Prostate gland (tissue), 2 donors: ENCODE data around the gene FNDC10. TPM values are rescaled to one million over a fixed set of nuclear protein-coding genes. Genes with fewer than 3 reads are reported as not detected.

Experiments
- DNase-seq: peaks from one replicate; pipeline ENCODE4 v3.0.0-alpha.2; 2019; ENCODE audit warnings: low spot score
- H3K27ac ChIP-seq, 2 donors: fragments of 200-600 bp; sonication (generic); 2 replicates each; pipeline ENCODE4 v1.5.1; 2017 to 2019
- H3K27me3 ChIP-seq: fragments of 200-600 bp; sonication (generic); replicated peaks from 2 replicates; pipeline ENCODE4 v1.5.1; 2019; ENCODE audit not compliant: insufficient read depth
- H3K36me3 ChIP-seq, 2 donors: fragments of 200-600 bp; sonication (generic); 1 replicate in 1 of 2; 2 replicates in 1 of 2; pipeline versions ENCODE4 v1.5.1 to v1.8.1; 2017 to 2019
- H3K4me1 ChIP-seq: fragments of 200-600 bp; sonication (generic); replicated peaks from 2 replicates; pipeline ENCODE4 v1.5.1; 2019
- H3K4me3 ChIP-seq, 2 donors: fragments of 200-600 bp; sonication (generic); 2 replicates each; pipeline ENCODE4 v1.5.1; 2017 to 2019
- H3K9me3 ChIP-seq: fragments of 200-600 bp; sonication (generic); 2 replicates; pipeline ENCODE4 v1.5.1; 2017
- POLR2A ChIP-seq: fragments of 450-650 bp; IDR thresholded peaks from one replicate; pipeline ENCODE4 v1.6.1; 2016; ENCODE audit warnings: antibody characterized with exemption, mild to moderate bottlenecking
- POLR2AphosphoS5 ChIP-seq: sonication (generic); formaldehyde crosslinking; IDR thresholded peaks from one replicate; pipeline ENCODE4 v1.6.1; 2017; ENCODE audit warnings: antibody characterized with exemption
- WGBS: methylation state at CpG from one replicate; pipeline ENCODE4 v1.1.5; 2018; 5-methylcytosine and 5-hydroxymethylcytosine counted together
- intact Hi-C: fragments of 100-400 bp; cut with DNase I; formaldehyde crosslinking; loops from one replicate; pipeline ENCODE4 v1.14.2; 2022
- total RNA-seq, 2 donors: library from RNA; depleted of rRNA; stranded (reverse); fragments of >200 nt; gene quantifications; one replicate each; pipeline ENCODE4 v1.1.0, GENCODE V29; 2016
- TF ChIP-seq, protein P1 (sequence below), 4 experiments: fragments of 200-600 bp in 2 of 4; fragments of 450-650 bp in 2 of 4; sonication (generic) in 2 of 4; IDR thresholded peaks; 1 replicate in 3 of 4; 2 replicates in 1 of 4; pipeline ENCODE4 v1.5.1; 2016 to 2019; ENCODE audit warnings: antibody characterized with exemption in 4 of 4, mild to moderate bottlenecking in 2 of 4, moderate library complexity in 2 of 4

Gene FNDC10
- total RNA-seq, 2 donors from 2014 or later = 3.5 to 33.3 TPM

DNA sequence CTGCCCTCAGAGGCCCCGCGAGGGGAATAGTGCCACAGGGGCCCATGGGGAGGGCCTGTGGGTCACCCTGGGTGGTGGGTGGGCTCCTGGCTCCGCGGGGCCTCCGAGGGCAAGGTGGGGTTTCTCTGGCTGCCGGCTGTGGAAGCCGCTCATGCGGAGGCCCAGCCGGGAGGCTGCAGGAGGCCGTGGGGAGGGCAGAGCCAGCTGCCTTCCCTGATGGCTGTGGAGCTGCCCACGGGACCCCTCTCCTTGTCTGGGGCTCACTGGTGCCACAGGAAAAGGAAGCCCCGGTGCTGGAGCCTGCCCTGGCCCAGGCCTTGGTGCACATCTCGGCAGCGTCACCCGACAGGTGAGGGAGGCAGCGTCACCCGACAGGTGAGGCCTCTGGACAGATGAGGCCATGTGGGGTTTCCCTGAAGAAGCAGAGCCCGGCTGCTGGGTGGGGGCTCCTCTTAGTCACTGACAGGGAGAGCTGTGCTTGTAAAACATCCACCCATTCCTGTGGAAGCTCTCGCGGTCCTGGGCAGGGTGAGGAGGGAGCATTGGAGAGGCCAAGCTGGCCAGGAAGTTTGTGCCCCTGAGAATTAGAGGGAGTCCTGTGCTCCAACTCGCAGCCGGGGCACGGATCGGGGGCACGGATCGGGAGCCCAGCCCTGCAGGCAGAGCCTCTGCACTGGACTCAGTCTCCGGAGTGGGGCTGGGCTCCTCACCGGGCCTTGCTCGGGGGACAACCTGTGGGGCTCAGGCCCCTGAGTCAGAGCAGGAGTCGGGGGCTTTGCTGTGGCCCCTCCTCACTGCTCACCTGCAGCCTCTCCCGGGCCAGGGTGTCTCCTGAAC lies 21.5 kb upstream of the FNDC10 start:
- Histone ChIP-seq H3K27ac (no peak overlapping the region), H3K27me3 (no peaks in the 10 kb centered on the region), H3K4me1 (peaks cover 11% of the 10 kb centered on the region), H3K9me3 (no peaks in the 10 kb centered on the region), H3K4me3 (no peak overlapping the region), H3K36me3 (no peaks in the 10 kb centered on the region)
- intact Hi-C loops = loop anchor here (10.0 kb wide), 1 partner anchor 53 kb away; no protein-coding TSS in a partner anchor
- 89% methylated on average over 16 of the region's 31 CpGs for WGBS
- DNase-seq = no peak
- TF ChIP-seq, protein P1, sequence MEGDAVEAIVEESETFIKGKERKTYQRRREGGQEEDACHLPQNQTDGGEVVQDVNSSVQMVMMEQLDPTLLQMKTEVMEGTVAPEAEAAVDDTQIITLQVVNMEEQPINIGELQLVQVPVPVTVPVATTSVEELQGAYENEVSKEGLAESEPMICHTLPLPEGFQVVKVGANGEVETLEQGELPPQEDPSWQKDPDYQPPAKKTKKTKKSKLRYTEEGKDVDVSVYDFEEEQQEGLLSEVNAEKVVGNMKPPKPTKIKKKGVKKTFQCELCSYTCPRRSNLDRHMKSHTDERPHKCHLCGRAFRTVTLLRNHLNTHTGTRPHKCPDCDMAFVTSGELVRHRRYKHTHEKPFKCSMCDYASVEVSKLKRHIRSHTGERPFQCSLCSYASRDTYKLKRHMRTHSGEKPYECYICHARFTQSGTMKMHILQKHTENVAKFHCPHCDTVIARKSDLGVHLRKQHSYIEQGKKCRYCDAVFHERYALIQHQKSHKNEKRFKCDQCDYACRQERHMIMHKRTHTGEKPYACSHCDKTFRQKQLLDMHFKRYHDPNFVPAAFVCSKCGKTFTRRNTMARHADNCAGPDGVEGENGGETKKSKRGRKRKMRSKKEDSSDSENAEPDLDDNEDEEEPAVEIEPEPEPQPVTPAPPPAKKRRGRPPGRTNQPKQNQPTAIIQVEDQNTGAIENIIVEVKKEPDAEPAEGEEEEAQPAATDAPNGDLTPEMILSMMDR (IDR thresholded peaks at IDR 0.05) = no peak
- no peak for TF ChIP-seq POLR2AphosphoS5
- no peak for TF ChIP-seq POLR2A

DNA sequence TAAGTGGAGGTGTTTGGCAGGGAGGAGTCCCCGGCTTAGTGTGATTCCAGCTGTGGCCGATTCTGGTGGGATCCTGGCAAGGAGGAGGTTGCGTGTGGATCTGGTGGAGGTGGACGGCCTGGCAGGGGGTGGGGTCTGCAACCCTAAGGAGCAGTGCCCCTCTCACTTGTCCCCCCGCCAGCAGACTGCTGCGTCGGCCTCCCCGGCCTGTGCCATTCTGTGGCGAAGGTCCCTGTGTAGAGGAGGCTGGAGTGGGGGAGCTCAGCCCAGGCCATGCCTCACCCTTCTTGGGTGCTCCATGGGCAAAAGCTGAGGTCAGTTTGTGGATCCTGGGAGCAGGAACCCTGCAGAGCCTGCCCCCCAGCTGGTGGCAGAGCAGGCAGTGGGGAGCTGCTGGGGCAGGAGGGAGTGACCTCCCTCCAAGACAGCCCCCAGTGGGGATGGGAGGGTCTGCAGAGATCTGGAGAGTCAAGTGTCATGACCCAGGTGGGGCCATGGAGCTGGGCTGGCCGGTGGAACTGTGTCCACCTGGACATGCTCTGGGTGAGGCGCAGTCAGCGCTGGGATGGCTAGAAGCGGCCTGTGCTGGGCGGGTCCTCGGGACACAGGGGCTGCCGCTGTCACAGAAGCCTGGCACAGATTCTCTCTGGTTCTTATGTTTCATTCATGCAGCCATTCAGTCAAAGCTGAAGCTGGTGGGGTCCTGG lies 20.7 kb upstream of the FNDC10 start:
- no peak for DNase-seq
- TF ChIP-seq, protein P1 (IDR thresholded peaks at IDR 0.05) = no peak
- TF ChIP-seq POLR2A (no peak), POLR2AphosphoS5 (no peak)
- intact Hi-C loops = loop anchor here (10.0 kb wide), 1 partner anchor 54 kb away; no protein-coding TSS in a partner anchor

DNA sequence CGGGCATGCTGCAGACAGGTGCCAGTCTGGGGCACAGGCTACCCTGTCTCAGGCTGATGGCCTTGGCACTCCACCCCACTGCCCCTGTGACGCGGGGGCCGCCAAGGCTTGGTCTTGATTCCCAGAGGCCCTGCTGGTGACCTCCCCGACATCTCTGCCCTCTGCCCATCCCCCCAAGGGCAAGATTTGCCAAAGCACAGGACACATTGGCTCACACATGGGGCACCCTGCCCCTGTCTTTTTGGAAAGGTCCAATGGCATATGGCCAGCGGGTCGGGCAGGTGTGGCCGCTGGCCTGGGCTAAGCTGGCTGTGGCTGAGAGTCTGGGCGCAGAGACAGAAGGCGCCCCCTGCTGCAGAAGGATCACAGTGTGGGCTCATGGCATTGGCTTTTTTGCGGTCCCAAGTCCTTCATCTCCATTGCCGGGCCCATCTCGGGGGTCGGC lies 20.0 kb upstream of the FNDC10 start:
- no peaks in the 10 kb centered on the region for H3K9me3 ChIP-seq
- WGBS = 72% methylated on average over 12 of the region's 14 CpGs
- H3K27me3 ChIP-seq = no peaks in the 10 kb centered on the region
- H3K36me3 ChIP-seq = no peaks in the 10 kb centered on the region
- intact Hi-C loops = loop anchor here (10.0 kb wide), 1 partner anchor 55 kb away; no protein-coding TSS in a partner anchor
- peaks cover 12% of the 10 kb centered on the region for H3K4me1 ChIP-seq
- H3K27ac ChIP-seq = no peak overlapping the region
- no peak overlapping the region for H3K4me3 ChIP-seq
- TF ChIP-seq, protein P1 (IDR thresholded peaks at IDR 0.05) = no peak
- TF ChIP-seq POLR2A = no peak
- TF ChIP-seq POLR2AphosphoS5 = no peak
- DNase-seq = no peak

More for the DNA sequence above, 20.7 kb upstream of the FNDC10 start:
- H3K4me1 ChIP-seq = peaks cover 12% of the 10 kb centered on the region
- H3K4me3 ChIP-seq = no peak overlapping the region
- no peak overlapping the region for H3K27ac ChIP-seq
- H3K9me3 ChIP-seq = no peaks in the 10 kb centered on the region
- no peaks in the 10 kb centered on the region for H3K36me3 ChIP-seq
- H3K27me3 ChIP-seq = no peaks in the 10 kb centered on the region
- 91% methylated on average over 16 of the region's 16 CpGs for WGBS

DNA sequence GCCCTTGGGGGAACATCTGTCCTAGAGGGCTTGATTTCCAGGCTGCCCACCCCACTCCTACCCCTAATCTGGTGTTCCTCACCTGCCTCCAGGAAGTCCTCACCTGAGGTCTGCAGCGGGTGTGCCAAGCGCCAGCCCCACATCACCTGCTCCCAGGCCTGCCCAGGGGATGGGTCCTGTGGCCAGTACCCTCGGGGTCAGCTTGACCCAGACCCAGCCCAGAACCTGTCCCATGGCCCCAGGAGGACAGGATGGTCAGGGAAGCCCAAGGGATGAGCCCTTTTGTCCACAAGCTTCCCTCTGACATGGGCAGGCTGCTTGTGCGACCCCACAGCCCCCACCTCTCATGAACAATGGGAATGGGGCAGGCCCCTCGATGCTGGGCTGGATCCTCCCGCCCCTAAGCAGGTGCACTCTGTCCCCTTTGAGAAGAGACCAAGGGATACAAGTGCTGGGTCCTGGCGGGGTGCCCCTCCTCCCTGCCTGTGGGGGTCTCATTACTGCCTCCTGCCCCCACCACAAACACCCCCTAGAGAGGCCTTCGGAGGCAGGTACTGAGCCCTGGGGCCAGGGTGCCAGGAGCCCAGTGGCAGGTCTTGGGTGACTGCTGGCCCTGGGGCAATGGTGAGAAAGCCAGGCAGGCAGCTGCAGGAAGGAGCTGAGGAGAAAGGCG lies 18.6 kb upstream of the FNDC10 start:
- peaks cover 23% of the 10 kb centered on the region for H3K4me1 ChIP-seq
- DNase-seq = no peak
- no peaks in the 10 kb centered on the region for H3K9me3 ChIP-seq
- TF ChIP-seq POLR2A = no peak
- TF ChIP-seq, protein P1 (IDR thresholded peaks at IDR 0.05) = no peak
- TF ChIP-seq POLR2AphosphoS5 = no peak
- 95% methylated on average over 9 of the region's 9 CpGs for WGBS
- H3K4me3 ChIP-seq = no peak overlapping the region
- intact Hi-C loops = no loop called here
- no peak overlapping the region for H3K27ac ChIP-seq
- H3K27me3 ChIP-seq = no peaks in the 10 kb centered on the region
- H3K36me3 ChIP-seq = no peaks in the 10 kb centered on the region
